ENCODE results near the gene FCRLB. TPM values are rescaled to one million over a fixed set of nuclear protein-coding genes. Genes with fewer than 3 reads are reported as not detected.

Gene FCRLB
- total RNA-seq, 1 donor from 2014 or later, result 0.36 TPM

GRCh38 chr1:161731241-161731640, 9.9 kb downstream of the FCRLB start:
- no peaks in the 10 kb centered on the region for H3K9me3 Mint-ChIP-seq (ENCODE audit: unreplicated experiment)
- TF ChIP-seq, protein P1, sequence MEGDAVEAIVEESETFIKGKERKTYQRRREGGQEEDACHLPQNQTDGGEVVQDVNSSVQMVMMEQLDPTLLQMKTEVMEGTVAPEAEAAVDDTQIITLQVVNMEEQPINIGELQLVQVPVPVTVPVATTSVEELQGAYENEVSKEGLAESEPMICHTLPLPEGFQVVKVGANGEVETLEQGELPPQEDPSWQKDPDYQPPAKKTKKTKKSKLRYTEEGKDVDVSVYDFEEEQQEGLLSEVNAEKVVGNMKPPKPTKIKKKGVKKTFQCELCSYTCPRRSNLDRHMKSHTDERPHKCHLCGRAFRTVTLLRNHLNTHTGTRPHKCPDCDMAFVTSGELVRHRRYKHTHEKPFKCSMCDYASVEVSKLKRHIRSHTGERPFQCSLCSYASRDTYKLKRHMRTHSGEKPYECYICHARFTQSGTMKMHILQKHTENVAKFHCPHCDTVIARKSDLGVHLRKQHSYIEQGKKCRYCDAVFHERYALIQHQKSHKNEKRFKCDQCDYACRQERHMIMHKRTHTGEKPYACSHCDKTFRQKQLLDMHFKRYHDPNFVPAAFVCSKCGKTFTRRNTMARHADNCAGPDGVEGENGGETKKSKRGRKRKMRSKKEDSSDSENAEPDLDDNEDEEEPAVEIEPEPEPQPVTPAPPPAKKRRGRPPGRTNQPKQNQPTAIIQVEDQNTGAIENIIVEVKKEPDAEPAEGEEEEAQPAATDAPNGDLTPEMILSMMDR (IDR thresholded peaks at IDR 0.05; ENCODE audit: unreplicated experiment), result no peak
- no peaks in the 10 kb centered on the region for H3K4me1 Mint-ChIP-seq (ENCODE audit: unreplicated experiment)
- DNase-seq (ENCODE audit: low spot score), result no peak
- no peak overlapping the region for H3K4me3 Mint-ChIP-seq (ENCODE audit: unreplicated experiment)
- H3K27me3 Mint-ChIP-seq (ENCODE audit: unreplicated experiment), result peaks cover 7% of the 10 kb centered on the region
- no peak overlapping the region for H3K27ac Mint-ChIP-seq (ENCODE audit: unreplicated experiment)
- no peaks in the 10 kb centered on the region for H3K36me3 Mint-ChIP-seq (ENCODE audit: low read depth, unreplicated experiment)

DNA sequence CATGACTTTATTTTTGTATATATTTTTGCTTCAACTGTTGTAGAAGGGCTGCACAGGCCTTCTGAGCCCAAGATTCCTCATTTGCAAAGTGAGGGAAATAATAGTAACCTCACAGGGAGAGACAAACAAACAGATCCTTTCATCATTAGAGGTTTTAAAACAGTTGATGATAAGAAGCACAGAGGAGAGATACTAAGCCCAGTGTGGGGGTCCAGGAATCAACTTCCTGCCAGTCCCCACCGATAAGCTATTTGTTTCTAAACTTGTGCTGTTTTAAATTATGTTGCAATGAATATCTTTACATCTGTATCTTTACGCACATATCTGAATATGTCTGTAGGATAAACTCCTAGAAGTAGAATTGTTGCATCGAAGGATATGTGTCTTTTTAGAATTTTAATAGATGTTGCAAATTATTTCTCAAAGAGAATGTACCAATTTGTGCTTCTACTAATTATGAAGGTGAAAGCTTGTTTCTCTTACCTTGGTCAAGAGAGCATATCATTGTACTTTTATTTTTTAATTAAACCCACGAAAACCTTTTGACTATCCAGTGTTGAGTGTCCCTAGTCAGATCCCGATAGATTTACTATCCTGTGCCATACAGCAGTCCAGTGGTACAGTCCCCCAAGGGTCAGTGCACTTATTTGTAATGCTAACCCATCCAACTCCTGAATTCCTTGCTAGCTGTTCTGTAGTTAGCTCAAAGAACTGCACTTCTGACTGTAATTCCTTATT, 10.8 kb downstream of the FCRLB start:
- Mint-ChIP-seq H3K9me3 (ENCODE audit: unreplicated experiment) (no peaks in the 10 kb centered on the region), H3K27ac (ENCODE audit: unreplicated experiment) (no peak overlapping the region), H3K4me1 (ENCODE audit: unreplicated experiment) (no peaks in the 10 kb centered on the region), H3K27me3 (ENCODE audit: unreplicated experiment) (peaks cover 7% of the 10 kb centered on the region), H3K4me3 (ENCODE audit: unreplicated experiment) (no peak overlapping the region), H3K36me3 (ENCODE audit: low read depth, unreplicated experiment) (no peaks in the 10 kb centered on the region)
- TF ChIP-seq, protein P1 (IDR thresholded peaks at IDR 0.05; ENCODE audit: unreplicated experiment), result no peak
- no peak for DNase-seq (ENCODE audit: low spot score)

DNA sequence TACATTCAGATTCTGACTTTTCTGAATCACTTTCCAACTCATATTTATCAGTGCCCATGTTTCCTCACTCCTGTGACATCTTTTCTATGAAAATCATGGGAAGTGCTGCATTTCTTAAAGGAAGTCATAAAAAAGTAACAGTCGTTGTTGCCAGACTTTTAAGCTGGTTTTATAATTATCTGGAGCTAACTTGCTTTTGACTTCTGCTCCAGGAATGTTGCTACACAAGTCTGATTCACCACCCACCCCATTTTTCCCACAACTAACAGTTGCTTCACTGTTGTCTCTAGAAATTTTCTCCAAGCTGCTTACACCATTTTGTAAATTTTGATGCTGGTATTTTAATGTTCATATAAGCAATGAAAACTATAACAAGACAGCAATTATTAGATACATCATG, 12.2 kb downstream of the FCRLB start:
- Mint-ChIP-seq H3K9me3 (ENCODE audit: unreplicated experiment) (no peaks in the 10 kb centered on the region), H3K4me3 (ENCODE audit: unreplicated experiment) (no peak overlapping the region), H3K27ac (ENCODE audit: unreplicated experiment) (no peak overlapping the region), H3K4me1 (ENCODE audit: unreplicated experiment) (no peaks in the 10 kb centered on the region), H3K36me3 (ENCODE audit: low read depth, unreplicated experiment) (no peaks in the 10 kb centered on the region), H3K27me3 (ENCODE audit: unreplicated experiment) (no peaks in the 10 kb centered on the region)
- TF ChIP-seq, protein P1 (IDR thresholded peaks at IDR 0.05; ENCODE audit: unreplicated experiment), result no peak
- no peak for DNase-seq (ENCODE audit: low spot score)

- Mint-ChIP-seq H3K36me3 (ENCODE audit: low read depth, unreplicated experiment) (no peaks in the 10 kb centered on the region), H3K9me3 (ENCODE audit: unreplicated experiment) (no peaks in the 10 kb centered on the region), H3K4me3 (ENCODE audit: unreplicated experiment) (no peak overlapping the region), H3K27ac (ENCODE audit: unreplicated experiment) (no peak overlapping the region), H3K4me1 (ENCODE audit: unreplicated experiment) (peaks cover 2% of the 10 kb centered on the region), H3K27me3 (ENCODE audit: unreplicated experiment) (no peaks in the 10 kb centered on the region)
- TF ChIP-seq, protein P1 (IDR thresholded peaks at IDR 0.05; ENCODE audit: unreplicated experiment), result no peak
- DNase-seq (ENCODE audit: low spot score), result no peak
These were observed 14.5 kb downstream of the FCRLB start for GRCh38 chr1:161735837-161736236.

DNA sequence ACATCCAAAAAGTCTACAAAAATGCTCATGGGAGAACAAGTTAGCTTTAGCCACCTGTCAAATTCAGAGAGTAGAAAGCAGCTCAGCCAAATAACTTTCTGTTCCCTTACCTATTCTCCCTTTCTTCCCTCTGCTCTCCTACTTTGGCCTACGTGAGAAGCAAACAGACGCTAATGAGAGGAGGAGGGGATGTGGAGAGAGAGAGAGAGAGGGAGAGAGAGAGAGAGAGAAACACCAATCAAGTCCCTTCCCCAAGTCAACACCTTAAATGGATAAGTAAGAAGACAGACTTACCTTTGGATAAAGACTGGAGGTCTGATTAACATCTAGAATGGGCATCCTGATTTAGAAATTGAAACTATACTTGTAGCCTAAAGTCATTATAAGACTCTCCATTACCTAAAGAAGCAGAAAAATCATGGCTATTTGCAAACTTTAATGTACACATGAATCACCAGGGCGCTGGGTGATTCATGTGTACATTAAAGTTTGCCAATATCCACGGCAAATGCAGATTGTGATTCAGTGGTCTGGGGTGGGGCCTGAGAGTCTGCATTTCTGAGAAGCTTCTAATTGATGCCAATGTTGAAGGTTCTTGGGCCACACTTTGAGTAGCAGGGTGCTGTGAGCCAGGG, 15.1 kb downstream of the FCRLB start:
- no peak overlapping the region for H3K27ac Mint-ChIP-seq (ENCODE audit: unreplicated experiment)
- no peaks in the 10 kb centered on the region for H3K36me3 Mint-ChIP-seq (ENCODE audit: low read depth, unreplicated experiment)
- no peak for DNase-seq (ENCODE audit: low spot score)
- H3K4me3 Mint-ChIP-seq (ENCODE audit: unreplicated experiment), result no peak overlapping the region
- no peaks in the 10 kb centered on the region for H3K27me3 Mint-ChIP-seq (ENCODE audit: unreplicated experiment)
- H3K9me3 Mint-ChIP-seq (ENCODE audit: unreplicated experiment), result no peaks in the 10 kb centered on the region
- TF ChIP-seq, protein P1 (IDR thresholded peaks at IDR 0.05; ENCODE audit: unreplicated experiment), result no peak
- peaks cover 3% of the 10 kb centered on the region for H3K4me1 Mint-ChIP-seq (ENCODE audit: unreplicated experiment)
